Sigmoid colon (tissue), 7 donors: Measurements from ENCODE around the gene CSRP1. TPM values are rescaled to one million over a fixed set of nuclear protein-coding genes. Genes with fewer than 3 reads are reported as not detected.

Source experiments
- DNase-seq: peaks from one replicate; pipeline ENCODE4 v3.0.0-alpha.2; 2019
- H3K27ac ChIP-seq, 4 donors: fragments of 200-600 bp; sonication (generic); one replicate each; pipeline ENCODE4 v1.5.1; 2016 to 2019; ENCODE audit warnings: mild to moderate bottlenecking in 1 of 4
- H3K27me3 ChIP-seq, 3 donors: fragments of 200-600 bp; sonication (generic); one replicate each; pipeline ENCODE4 v1.5.1; 2019; ENCODE audit warnings: mild to moderate bottlenecking in 1 of 3
- H3K36me3 ChIP-seq, 4 donors: fragments of 200-600 bp; sonication (generic); one replicate each; pipeline ENCODE4 v1.5.1; 2016 to 2019
- H3K4me1 ChIP-seq, 4 donors: fragments of 200-600 bp; sonication (generic); one replicate each; pipeline ENCODE4 v1.5.1; 2017 to 2019
- H3K4me3 ChIP-seq, 4 donors: fragments of 200-600 bp; sonication (generic); one replicate each; pipeline ENCODE4 v1.5.1; 2017 to 2019; ENCODE audit warnings: mild to moderate bottlenecking in 2 of 4, moderate library complexity in 1 of 4
- H3K9me3 ChIP-seq, 4 donors: fragments of 200-600 bp in 3 of 4; sonication (generic) in 3 of 4; one replicate each; pipeline versions ENCODE4 v1.5.1 to v1.6.1; 2013 to 2019
- CTCF ChIP-seq, 4 experiments: fragments of 450-650 bp in 3 of 4; fragments of 200-600 bp in 1 of 4; IDR thresholded peaks; one replicate each; pipeline ENCODE4 v1.5.1; 2016 to 2019; ENCODE audit warnings: antibody characterized with exemption in 4 of 4, mild to moderate bottlenecking in 3 of 4, moderate library complexity in 2 of 4
- EP300 ChIP-seq, 4 donors: sonication (generic); formaldehyde crosslinking; IDR thresholded peaks; one replicate each; pipeline ENCODE4 v1.6.1; 2017; ENCODE audit warnings: antibody characterized with exemption in 4 of 4
- POLR2A ChIP-seq, 2 donors: fragments of 450-650 bp; IDR thresholded peaks; one replicate each; pipeline ENCODE4 v1.6.1; 2016; ENCODE audit warnings: antibody characterized with exemption in 2 of 2, mild to moderate bottlenecking in 2 of 2, moderate library complexity in 2 of 2
- POLR2AphosphoS5 ChIP-seq, 4 donors: sonication (generic); formaldehyde crosslinking; IDR thresholded peaks; one replicate each; pipeline ENCODE4 v1.6.1; 2017; ENCODE audit warnings: antibody characterized with exemption in 4 of 4
- WGBS, 2 donors: extraction: QIAGEN DNeasy Blood & Tissue Kit; methylation state at CpG; one replicate each; pipeline ENCODE4 v1.1.7; 2013; 5-methylcytosine and 5-hydroxymethylcytosine counted together
- intact Hi-C: fragments of 100-400 bp; cut with DNase I; formaldehyde crosslinking; loops from one replicate; pipeline ENCODE4 v1.15.1; 2023
- polyA plus RNA-seq, 3 donors: library from polyadenylated mRNA; stranded (reverse); fragments of 200-250 nt; gene quantifications; one replicate each; pipeline ENCODE4 v1.2.3, GENCODE V29; 2013
- total RNA-seq, 4 donors: library from RNA; depleted of rRNA; stranded (reverse); fragments of >200 nt; gene quantifications; one replicate each; pipeline ENCODE4 v1.1.0, GENCODE V29; 2016
- donor health status: healthy with polysubstance abuse.
- donor health status: Bipolar disorder and iron deficiency.
- donor health status: healthy.

Gene CSRP1
- total and polyA plus RNA-seq, 7 donors = 189 to 8,467 (median 4,737) TPM

GRCh38 chr1:201514466-201514865 lies 7.5 kb upstream of the CSRP1 start:
- Histone ChIP-seq H3K27me3 (no peaks in the 10 kb centered on the region), H3K4me1 (peaks cover 0 to 36% (median 21%) of the 10 kb centered on the region in 4 donors), H3K27ac (no peak overlapping the region), H3K36me3 (no peaks in the 10 kb centered on the region), H3K4me3 (no peak overlapping the region), H3K9me3 (no peaks in the 10 kb centered on the region)
- intact Hi-C loops = loop anchor here (5.0 kb wide), 1 partner anchor 262 kb away; no protein-coding TSS in a partner anchor
- TF ChIP-seq EP300 (IDR thresholded peaks at IDR 0.05) (no peak), POLR2A (IDR thresholded peaks at IDR 0.05) (no peak), CTCF (IDR thresholded peaks at IDR 0.05) (no peak), POLR2AphosphoS5 (IDR thresholded peaks at IDR 0.05) (no peak)
- WGBS, 2 donors = 90 to 96% methylated on average over 2 of the region's 2 CpGs
- peak; percentile 34 for DNase-seq

- Histone ChIP-seq H3K4me1 (peaks cover 0 to 44% (median 28%) of the 10 kb centered on the region in 4 donors), H3K36me3 (no peaks in the 10 kb centered on the region), H3K9me3 (no peaks in the 10 kb centered on the region), H3K4me3 (no peak overlapping the region), H3K27me3 (no peaks in the 10 kb centered on the region), H3K27ac (peak overlapping the region; percentile 81 to 98 (median 93))
- intact Hi-C loops = loop anchor here (1.0 to 5.0 kb wide), 4 partner anchors 31 to 261 kb away; no protein-coding TSS in a partner anchor
- TF ChIP-seq EP300 (IDR thresholded peaks at IDR 0.05) (no peak), POLR2A (IDR thresholded peaks at IDR 0.05) (no peak), CTCF (IDR thresholded peaks at IDR 0.05) (no peak)
- 96% methylated on average over 6 of the region's 6 CpGs for WGBS, 2 donors
- DNase-seq = peak; percentile 55
These were observed 6.7 kb upstream of the CSRP1 start for GRCh38 chr1:201513498-201514243.

- no peaks in the 10 kb centered on the region for H3K27me3 ChIP-seq
- WGBS, 2 donors = 65 to 72% methylated on average over 6 of the region's 6 CpGs
- TF ChIP-seq POLR2AphosphoS5 (IDR thresholded peaks at IDR 0.05) (peak in 2 of 4 donors; percentile 46 to 58), CTCF (IDR thresholded peaks at IDR 0.05) (no peak)
- H3K9me3 ChIP-seq = no peaks in the 10 kb centered on the region
- peak overlapping the region; percentile 81 to 98 (median 93) for H3K27ac ChIP-seq
- H3K4me3 ChIP-seq = no peak overlapping the region
- intact Hi-C loops = loop anchor here (1.0 to 5.0 kb wide), 3 partner anchors 61 to 260 kb away; no protein-coding TSS in a partner anchor
- H3K36me3 ChIP-seq = no peaks in the 10 kb centered on the region
- peaks cover 0 to 59% (median 43%) of the 10 kb centered on the region in 4 donors for H3K4me1 ChIP-seq
- peak; percentile 89 for DNase-seq
These were observed 5.1 kb upstream of the CSRP1 start for GRCh38 chr1:201511941-201512539.

- 78 to 84% methylated on average over 6 of the region's 6 CpGs for WGBS, 2 donors
- peaks cover 0 to 59% (median 43%) of the 10 kb centered on the region in 4 donors for H3K4me1 ChIP-seq
- H3K4me3 ChIP-seq = no peak overlapping the region
- no peaks in the 10 kb centered on the region for H3K27me3 ChIP-seq
- intact Hi-C loops = loop anchor here (5.0 kb wide), 1 partner anchor 259 kb away; no protein-coding TSS in a partner anchor
- H3K27ac ChIP-seq = peak overlapping the region; percentile 81 to 98 (median 93)
- TF ChIP-seq EP300 (IDR thresholded peaks at IDR 0.05) = no peak
- no peak for TF ChIP-seq POLR2A (IDR thresholded peaks at IDR 0.05)
- TF ChIP-seq POLR2AphosphoS5 (IDR thresholded peaks at IDR 0.05) = no peak
- no peak for TF ChIP-seq CTCF (IDR thresholded peaks at IDR 0.05)
- H3K9me3 ChIP-seq = no peaks in the 10 kb centered on the region
- no peaks in the 10 kb centered on the region for H3K36me3 ChIP-seq
- peak; percentile 68 for DNase-seq
These were observed 4.5 kb upstream of the CSRP1 start for GRCh38 chr1:201511396-201511940.
